GM12801 (cell line): Measurements from ENCODE around the gene DIS3L2.

Source experiments
- CTCF ChIP-seq: IDR thresholded peaks from one replicate; pipeline ENCODE4 v1.5.1; 2011; ENCODE audit warnings: control low read depth; ENCODE audit not compliant: insufficient read length; ENCODE audit errors: extremely low read depth

DIS3L2 gene

GRCh38 chr2:231988179-231988866 is 26.8 kb downstream of the DIS3L2 start:
- TF ChIP-seq CTCF = no peak

- no peak for TF ChIP-seq CTCF
Observed at GRCh38 chr2:231991664-231992063, 30.2 kb downstream of the DIS3L2 start.

GRCh38 chr2:231992888-231993287 is 31.4 kb downstream of the DIS3L2 start:
- no peak for TF ChIP-seq CTCF

GRCh38 chr2:231996797-231997540 is 35.5 kb downstream of the DIS3L2 start:
- no peak for TF ChIP-seq CTCF

GRCh38 chr2:231998046-231998445 is 36.5 kb downstream of the DIS3L2 start:
- no peak for TF ChIP-seq CTCF

GRCh38 chr2:232000439-232000838 is 38.9 kb downstream of the DIS3L2 start:
- TF ChIP-seq CTCF = no peak

- TF ChIP-seq CTCF = no peak
Observed at GRCh38 chr2:232001073-232001472, 39.6 kb downstream of the DIS3L2 start.
